GM21390 (cell line): ENCODE data around the gene EBF3.

Source experiments
- ATAC-seq: cut with Tn5 transposase; IDR thresholded peaks from one replicate; pipeline ENCODE4 v1.9.1; 2021; ENCODE audit not compliant: unreplicated experiment

EBF3 gene

DNA sequence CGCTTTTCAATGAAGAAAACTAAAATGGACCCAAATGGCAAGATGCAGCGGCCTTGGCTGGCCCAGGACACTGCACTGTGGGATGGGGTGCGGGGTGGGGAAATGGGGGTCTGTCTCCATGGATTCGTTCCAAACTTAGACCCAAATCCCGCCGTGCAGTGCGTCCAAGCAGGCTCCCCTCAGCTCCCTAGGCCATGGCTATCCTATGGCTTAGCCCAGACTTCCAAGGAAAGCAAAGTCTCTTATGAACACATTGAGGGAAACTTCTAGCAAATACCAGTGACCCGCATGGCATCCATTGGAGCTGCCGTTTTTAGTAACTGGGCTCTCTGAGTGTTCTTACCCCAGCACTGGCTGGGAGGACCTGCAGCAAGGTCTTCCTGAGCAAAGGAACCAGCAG lies 122.5 kb downstream of the EBF3 start:
- no peak for ATAC-seq

DNA sequence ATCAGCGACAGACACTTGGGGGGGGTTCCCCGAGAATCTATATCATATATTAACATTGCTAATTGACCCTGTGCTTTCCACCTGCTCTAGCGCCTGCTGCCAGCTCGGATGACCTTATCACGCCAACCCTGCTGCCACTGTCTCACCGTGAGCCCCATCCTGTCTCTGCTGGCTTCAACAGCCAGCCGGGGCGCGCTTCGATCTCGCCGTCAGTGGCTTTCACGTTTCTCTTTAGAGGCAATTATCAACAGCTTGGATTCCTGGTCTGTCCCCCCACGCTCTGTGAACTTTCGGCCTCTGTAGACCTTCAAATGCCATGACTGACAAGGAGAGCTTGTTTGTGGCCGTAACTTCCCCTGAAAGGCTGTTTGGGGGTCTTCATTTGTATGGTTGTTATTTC lies 123.0 kb downstream of the EBF3 start:
- no peak for ATAC-seq

DNA sequence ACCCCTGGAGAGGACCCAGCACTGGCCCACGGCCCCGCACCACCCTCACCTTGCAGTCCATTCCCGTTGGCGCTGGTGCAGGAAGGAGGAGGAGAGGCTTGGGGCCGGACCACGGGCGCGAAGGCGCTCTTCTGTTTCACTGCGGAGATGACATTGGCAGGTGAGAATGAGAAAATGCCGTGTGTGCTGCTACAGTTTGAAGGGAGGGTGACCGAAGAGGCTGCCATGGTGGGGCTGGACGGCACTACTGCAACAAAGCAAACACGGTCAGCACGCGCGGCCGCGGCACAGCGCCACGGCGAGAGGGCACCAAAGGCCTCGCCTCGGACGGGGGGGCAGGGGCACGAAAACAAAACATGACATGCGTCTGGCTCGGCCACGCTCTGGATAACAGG lies 123.9 kb downstream of the EBF3 start:
- no peak for ATAC-seq

- no peak for ATAC-seq
Measured at GRCh38 chr10:129839285-129840195, 124.5 kb downstream of the EBF3 start.

- ATAC-seq: no peak
Measured at GRCh38 chr10:129838794-129839193, 125.3 kb downstream of the EBF3 start.

DNA sequence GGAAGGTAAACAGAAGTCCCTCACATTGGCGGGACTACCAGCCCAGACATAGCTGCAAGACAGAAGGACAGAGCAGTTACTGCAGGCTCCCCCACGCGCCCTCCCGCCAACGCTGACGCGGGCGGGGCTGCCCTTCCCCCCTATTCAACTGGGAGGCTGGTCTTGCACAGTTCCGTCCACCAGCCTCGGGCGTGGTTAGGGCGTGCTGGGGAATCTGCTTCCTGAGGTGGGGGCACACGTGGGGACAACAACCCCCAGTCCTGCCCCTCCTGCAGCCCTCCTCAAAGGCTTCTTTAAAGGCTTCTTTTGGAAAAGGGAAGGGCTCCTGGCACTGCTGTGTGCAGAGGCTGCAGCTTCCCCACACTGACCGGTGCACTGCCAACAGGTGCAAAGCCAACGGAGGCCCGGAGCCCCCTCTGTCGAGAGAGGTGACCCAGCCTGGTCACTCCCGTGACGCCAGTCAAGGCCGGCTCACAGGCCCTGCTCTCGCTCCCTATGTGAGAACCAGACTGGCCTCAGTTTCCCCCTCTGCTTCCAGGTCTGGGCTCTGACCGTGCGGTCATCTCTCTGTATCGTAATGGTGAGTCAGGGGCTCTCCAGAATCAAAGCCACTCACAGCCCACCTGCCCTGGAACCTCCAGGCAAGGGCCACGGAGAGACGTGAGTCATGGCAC lies 126.0 kb downstream of the EBF3 start:
- ATAC-seq: no peak

DNA sequence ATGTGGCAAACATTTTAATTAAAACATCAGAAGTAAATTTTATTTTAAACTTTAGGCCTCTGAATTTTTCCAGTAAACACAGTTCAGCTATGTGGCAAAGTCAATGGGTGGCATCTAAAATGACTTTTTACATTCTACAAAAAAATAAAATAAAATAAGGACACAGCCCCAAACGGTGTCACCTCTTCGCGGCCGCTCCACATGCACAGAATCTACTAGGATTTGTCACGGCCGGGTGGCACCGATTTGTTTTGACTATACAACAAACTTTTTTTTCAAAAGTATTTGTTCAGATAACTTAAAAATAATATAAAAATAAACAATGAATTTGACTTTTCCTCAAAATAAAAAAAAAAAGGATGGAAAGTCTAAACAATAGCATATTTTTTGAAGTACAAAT lies 127.8 kb downstream of the EBF3 start:
- no peak for ATAC-seq

- ATAC-seq: no peak
Measured at GRCh38 chr10:129833994-129834739, 129.9 kb downstream of the EBF3 start.

- ATAC-seq: no peak
Measured at GRCh38 chr10:129833468-129833950, 130.6 kb downstream of the EBF3 start.

GRCh38 chr10:129832573-129833467 lies 131.3 kb downstream of the EBF3 start:
- no peak for ATAC-seq

- no peak for ATAC-seq
Measured at GRCh38 chr10:129831150-129831549, 132.9 kb downstream of the EBF3 start.

DNA sequence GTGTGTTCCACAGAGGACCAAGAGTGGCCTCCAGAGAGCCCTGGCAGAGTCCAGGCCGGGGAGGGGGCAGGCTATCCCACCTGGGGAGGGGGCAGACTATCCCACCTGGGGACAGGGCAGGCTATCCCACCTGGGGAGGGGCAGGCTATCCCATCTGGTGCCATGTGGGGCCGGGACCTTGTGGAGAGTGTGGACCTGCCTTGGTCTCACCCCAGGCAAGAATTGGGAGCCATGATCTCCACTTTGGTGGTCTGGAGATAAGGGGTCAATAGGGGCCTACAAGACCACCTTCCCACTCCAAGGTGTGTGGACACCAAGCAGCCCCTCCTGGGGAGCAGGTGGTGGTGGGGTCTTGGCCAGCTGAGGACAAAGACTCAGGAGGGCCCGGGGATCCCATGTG lies 138.2 kb downstream of the EBF3 start:
- no peak for ATAC-seq

- no peak for ATAC-seq
Measured at GRCh38 chr10:129825221-129825620, 138.9 kb downstream of the EBF3 start.

DNA sequence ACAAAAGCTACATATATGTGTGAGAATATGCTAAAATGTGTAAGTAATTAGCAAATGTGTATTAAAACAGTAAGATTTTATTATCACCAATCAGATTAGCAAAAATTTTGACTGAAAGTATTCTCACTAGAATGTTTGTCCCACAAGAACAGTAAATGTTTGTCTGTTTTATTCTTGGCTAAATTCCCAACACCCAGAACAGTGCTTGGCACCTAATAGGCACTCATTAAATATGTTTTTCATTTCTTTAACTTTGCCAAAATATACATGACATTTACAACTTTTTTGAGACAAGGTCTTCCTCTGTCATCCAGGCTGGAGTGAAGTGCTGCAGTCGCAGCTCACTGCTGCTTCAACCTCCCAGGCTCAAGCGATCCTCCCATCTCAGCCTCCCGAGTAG lies 143.6 kb downstream of the EBF3 start:
- no peak for ATAC-seq

GRCh38 chr10:129816656-129817045 lies 147.4 kb downstream of the EBF3 start:
- ATAC-seq: no peak

DNA sequence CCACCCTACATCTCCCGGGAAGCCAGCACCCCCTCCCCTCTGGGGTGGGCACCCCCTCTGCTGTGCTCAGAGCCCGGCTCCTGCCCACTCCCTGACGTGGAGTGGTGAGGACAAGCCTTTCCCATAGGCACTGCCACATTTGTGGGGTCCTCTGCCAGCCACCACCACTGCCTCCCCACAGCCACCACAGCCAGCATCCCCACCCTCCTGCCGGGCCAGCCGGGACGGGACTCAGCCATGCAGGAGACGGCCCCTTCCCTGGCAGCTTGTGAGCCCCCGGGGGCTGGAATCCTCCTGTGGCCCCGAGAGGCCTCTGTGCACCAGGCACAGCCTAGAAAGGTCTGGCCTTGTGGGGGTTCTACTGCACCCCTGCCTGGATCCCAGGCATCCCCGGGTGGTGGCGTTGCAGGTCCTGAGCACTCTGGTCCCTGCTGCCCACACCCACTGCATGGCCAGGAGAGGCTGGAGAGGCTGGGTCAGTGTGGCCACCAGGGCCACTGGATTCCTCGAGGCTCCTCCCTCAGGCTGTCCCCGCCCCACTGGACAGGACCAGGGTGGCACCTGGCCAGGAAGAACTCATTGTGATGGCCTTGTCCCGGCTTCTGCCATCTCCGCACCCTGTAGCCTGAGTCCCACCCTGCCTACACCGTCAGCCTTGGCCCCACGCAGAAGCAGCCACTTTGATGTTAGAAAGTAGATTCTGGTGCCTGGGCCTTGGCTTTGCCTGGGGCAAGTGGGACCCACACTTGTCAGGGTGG lies 148.0 kb downstream of the EBF3 start:
- no peak for ATAC-seq

DNA sequence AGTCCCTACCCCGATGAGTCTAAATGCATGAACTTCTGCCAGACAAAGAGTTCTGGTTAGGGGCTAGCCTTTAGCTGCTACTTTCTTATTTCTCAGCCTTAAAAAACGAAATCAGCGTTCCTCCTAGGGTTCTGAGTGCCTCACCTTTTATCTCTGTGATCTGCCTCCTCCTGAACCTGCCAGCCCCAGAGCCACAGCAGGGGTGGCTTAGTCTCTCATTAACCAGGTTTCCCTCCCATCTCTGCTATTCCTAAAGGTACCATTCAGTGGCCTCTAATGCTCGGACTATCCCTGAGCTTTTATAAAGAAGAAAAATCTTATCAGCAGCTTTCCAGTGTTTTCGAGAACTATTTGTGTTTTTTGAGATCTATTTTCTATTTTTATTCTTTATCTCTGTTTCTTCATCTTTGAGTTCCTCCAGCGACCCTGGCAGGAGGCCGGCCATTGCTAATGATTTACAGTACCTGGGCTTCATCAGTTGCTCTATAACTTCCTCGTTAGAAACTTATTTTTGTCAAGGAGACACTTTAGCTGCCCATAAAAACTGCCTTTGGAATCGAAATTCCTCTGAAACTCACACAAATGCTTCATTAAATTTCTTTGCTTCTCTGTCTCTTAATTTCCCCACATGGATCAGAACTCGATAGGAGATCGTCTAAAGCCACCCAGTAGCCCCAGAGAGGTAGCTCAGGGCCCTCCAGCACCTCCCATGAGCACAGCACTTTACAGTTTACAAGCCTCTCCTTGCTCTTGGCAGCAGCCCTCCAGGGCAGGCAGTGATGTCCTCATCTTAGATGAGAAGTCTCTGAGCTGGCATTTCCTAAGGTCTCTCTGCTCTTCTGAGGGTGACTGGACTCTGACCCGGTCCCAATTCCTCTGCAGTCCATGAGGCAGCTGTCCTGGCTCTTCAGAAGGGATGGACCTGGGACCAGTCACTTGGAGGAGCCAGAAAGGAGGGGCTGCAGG lies 149.1 kb downstream of the EBF3 start:
- no peak for ATAC-seq

GRCh38 chr10:129812398-129812797 lies 151.7 kb downstream of the EBF3 start:
- ATAC-seq: no peak

DNA sequence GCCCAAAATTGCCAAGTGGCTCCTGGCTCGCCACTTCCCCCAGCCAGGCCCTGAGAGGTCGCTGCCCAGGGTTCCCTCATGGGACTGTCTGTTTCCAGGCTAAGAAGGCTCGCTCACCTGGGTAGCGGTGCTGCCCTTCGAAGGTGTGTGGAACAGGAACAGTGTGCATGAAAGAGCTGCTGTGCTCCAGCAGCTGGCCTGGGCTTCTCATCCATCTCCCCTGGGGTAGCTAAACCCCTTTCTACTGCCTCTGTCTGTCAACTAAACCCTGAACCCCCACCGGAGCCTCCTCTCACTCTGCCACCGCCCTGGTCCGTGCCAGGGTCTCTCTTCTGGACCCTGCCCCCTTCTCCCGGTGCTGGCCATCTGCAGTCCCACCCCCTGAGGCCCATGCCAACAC lies 152.9 kb downstream of the EBF3 start:
- no peak for ATAC-seq
